Stromal cell of bone marrow (primary cell): ENCODE results near the gene GSTM5.
"Not testable (repeated sequence)": the region's sequence is repeated elsewhere in the genome, so short reads cannot be mapped to it uniquely, and the experiment has no call there.

Experiments used
- DNase-seq: peaks from one replicate; pipeline ENCODE4 v3.0.0-alpha.2; 2012; ENCODE audit warnings: low read depth

Gene GSTM5

GRCh38 chr1:109728870-109729269 lies 16.8 kb downstream of the GSTM5 start:
- no peak for DNase-seq

GRCh38 chr1:109730666-109731065 lies 18.6 kb downstream of the GSTM5 start:
- DNase-seq = no peak

GRCh38 chr1:109732390-109732881 lies 20.4 kb downstream of the GSTM5 start:
- DNase-seq = no peak

GRCh38 chr1:109733236-109733870 lies 21.3 kb downstream of the GSTM5 start:
- DNase-seq = no peak

- DNase-seq = peak; percentile 21
Measured at GRCh38 chr1:109739738-109740614, 27.9 kb downstream of the GSTM5 start.

- no peak for DNase-seq
Measured at GRCh38 chr1:109740615-109741373, 28.7 kb downstream of the GSTM5 start, which contains the start of gene GSTM3. Gene GSTM3 (minus strand): TSS chr1:109741038. CDS start chr1:109740287, 751 bp downstream.

GRCh38 chr1:109748311-109748710 lies 36.3 kb downstream of the GSTM5 start:
- DNase-seq = not testable (repeated sequence)

GRCh38 chr1:109749221-109749620 lies 37.2 kb downstream of the GSTM5 start:
- DNase-seq = no peak

- no peak for DNase-seq
Measured at GRCh38 chr1:109750241-109750882, 38.3 kb downstream of the GSTM5 start.

- DNase-seq = no peak
Measured at GRCh38 chr1:109750920-109751319, 38.9 kb downstream of the GSTM5 start.

- no peak for DNase-seq
Measured at GRCh38 chr1:109751531-109752260, 39.6 kb downstream of the GSTM5 start.

GRCh38 chr1:109754738-109755137 lies 42.7 kb downstream of the GSTM5 start:
- DNase-seq = no peak

- not testable (repeated sequence) for DNase-seq
Measured at GRCh38 chr1:109756325-109756724, 44.3 kb downstream of the GSTM5 start.

GRCh38 chr1:109756848-109757521 lies 44.9 kb downstream of the GSTM5 start:
- no peak for DNase-seq

GRCh38 chr1:109757936-109758786 lies 46.1 kb downstream of the GSTM5 start:
- no peak for DNase-seq

GRCh38 chr1:109759513-109760334 lies 47.7 kb downstream of the GSTM5 start:
- no peak for DNase-seq

GRCh38 chr1:109760581-109761226 lies 48.7 kb downstream of the GSTM5 start:
- no peak for DNase-seq
